HS-5 (cell line): ENCODE measurements around the gene PRAF2.
A peak's percentile ranks its signal among the peaks of the same experiment; 100 is the strongest.

Source experiments
- DNase-seq: peaks from one replicate; pipeline ENCODE4 v3.0.0-alpha.2; 2012; ENCODE audit warnings: low read depth

The PRAF2 gene

GRCh38 chrX:49073601-49074575 is at the start of gene PRAF2:
PRAF2 (minus strand) TSS chrX:49074002; CDS start chrX:49073987, 15 bp downstream.
- peak; percentile 74 for DNase-seq

GRCh38 chrX:49122499-49122898 is 48.7 kb upstream of the PRAF2 start:
- no peak for DNase-seq

- no peak for DNase-seq
Observed at GRCh38 chrX:49120091-49120490, 46.3 kb upstream of the PRAF2 start.

- DNase-seq: no peak
Observed at GRCh38 chrX:49117581-49117980, 43.8 kb upstream of the PRAF2 start.

- no peak for DNase-seq
Observed at GRCh38 chrX:49116716-49117115, 42.9 kb upstream of the PRAF2 start.

GRCh38 chrX:49116076-49116475 is 42.3 kb upstream of the PRAF2 start:
- no peak for DNase-seq

GRCh38 chrX:49111791-49112190 is 38.0 kb upstream of the PRAF2 start:
- no peak for DNase-seq

GRCh38 chrX:49110417-49110816 is 36.6 kb upstream of the PRAF2 start:
- DNase-seq: no peak

- DNase-seq: no peak
Observed at GRCh38 chrX:49108641-49109040, 34.8 kb upstream of the PRAF2 start.

GRCh38 chrX:49106930-49107329 is 33.1 kb upstream of the PRAF2 start:
- no peak for DNase-seq

GRCh38 chrX:49106296-49106695 is 32.5 kb upstream of the PRAF2 start:
- DNase-seq: no peak

GRCh38 chrX:49103637-49104036 is 29.8 kb upstream of the PRAF2 start:
- no peak for DNase-seq

GRCh38 chrX:49102190-49102589 is 28.4 kb upstream of the PRAF2 start:
- DNase-seq: no peak

GRCh38 chrX:49101629-49101984 is 27.8 kb upstream of the PRAF2 start:
- DNase-seq: no peak

- peak; percentile 59 for DNase-seq
Observed at GRCh38 chrX:49100704-49101628, 27.2 kb upstream of the PRAF2 start.

GRCh38 chrX:49096419-49096818 is 22.6 kb upstream of the PRAF2 start:
- DNase-seq: no peak

- no peak for DNase-seq
Observed at GRCh38 chrX:49089553-49089952, 15.8 kb upstream of the PRAF2 start.

- no peak for DNase-seq
Observed at GRCh38 chrX:49082271-49082871, 8.6 kb upstream of the PRAF2 start.

- DNase-seq: no peak
Observed at GRCh38 chrX:49079489-49080428, 6.0 kb upstream of the PRAF2 start, which contains the start of gene WDR45. WDR45 (minus strand) TSS chrX:49079887; CDS start chrX:49078095, 1,792 bp downstream.

- DNase-seq: no peak
Observed at GRCh38 chrX:49077941-49078340, 4.1 kb upstream of the PRAF2 start.

- DNase-seq: no peak
Observed at GRCh38 chrX:49075347-49075746, 1.5 kb upstream of the PRAF2 start.
